GM10847 (cell line): Measurements from ENCODE around the gene SLC25A23.

Experiments
- POLR2A ChIP-seq: IDR thresholded peaks from 2 replicates; pipeline ENCODE4 v1.6.1; 2011; ENCODE audit not compliant: insufficient read length; ENCODE audit errors: extremely low read depth

SLC25A23 gene

GRCh38 chr19:6459262-6460098 is at the start of gene SLC25A23:
Gene SLC25A23 (minus strand): TSS chr19:6459792. CDS start chr19:6459628, 164 bp downstream.
- peak; percentile 37 for TF ChIP-seq POLR2A

- TF ChIP-seq POLR2A: no peak
These were observed 44.0 kb upstream of the SLC25A23 start for GRCh38 chr19:6503407-6504201.

- TF ChIP-seq POLR2A: peak; percentile 20
These were observed 42.4 kb upstream of the SLC25A23 start, which contains the start of gene TUBB4A for GRCh38 chr19:6501740-6502648. Gene TUBB4A (minus strand): TSS chr19:6502309. CDS start chr19:6502212, 97 bp downstream.

- no peak for TF ChIP-seq POLR2A
These were observed 41.5 kb upstream of the SLC25A23 start for GRCh38 chr19:6500837-6501739.

- TF ChIP-seq POLR2A: no peak
These were observed 39.6 kb upstream of the SLC25A23 start for GRCh38 chr19:6499052-6499790.

- no peak for TF ChIP-seq POLR2A
These were observed 38.9 kb upstream of the SLC25A23 start for GRCh38 chr19:6498294-6499036.

GRCh38 chr19:6495947-6496346 is 36.4 kb upstream of the SLC25A23 start:
- TF ChIP-seq POLR2A: no peak

GRCh38 chr19:6494438-6495036 is 34.9 kb upstream of the SLC25A23 start:
- TF ChIP-seq POLR2A: no peak

GRCh38 chr19:6491802-6492592 is 32.4 kb upstream of the SLC25A23 start:
- no peak for TF ChIP-seq POLR2A

GRCh38 chr19:6490134-6490533 is 30.5 kb upstream of the SLC25A23 start:
- no peak for TF ChIP-seq POLR2A

- no peak for TF ChIP-seq POLR2A
These were observed 29.9 kb upstream of the SLC25A23 start for GRCh38 chr19:6489278-6490061.
